Measurements from ENCODE around the gene EZR. TPM values are rescaled to one million over a fixed set of nuclear protein-coding genes. Genes with fewer than 3 reads are reported as not detected.

EZR gene
- polyA plus RNA-seq, 2 of the 4 experiments (the other 2 are of a cell fraction): 219 to 254 TPM

GRCh38 chr6:158805698-158806377 is 13.3 kb downstream of the EZR start:
- Histone ChIP-seq H3K4me3 (no peak overlapping the region), H3K9me3 (no peaks in the 10 kb centered on the region), H3K27ac (peak overlapping the region in 1 of 2 experiments; percentile 36; a peak in 4 of 6 replicates), H3K4me2 (peak overlapping the region; percentile 36; the same call in 2 of the 3 replicates), H3K4me1 (peaks cover 97% of the 10 kb centered on the region)
- TF ChIP-seq RARB (CRISPR knock-in tag; IDR thresholded peaks at IDR 0.05) (no peak), HOXA7 (CRISPR knock-in tag; IDR thresholded peaks at IDR 0.05) (peak; percentile 19), FOSB (CRISPR knock-in tag; IDR thresholded peaks at IDR 0.05) (peak; percentile 65; the same call in 1 of the 2 replicates), CHD2 (IDR thresholded peaks at IDR 0.05; ENCODE audit: low read length, partially characterized antibody) (no peak), ELK1 (IDR thresholded peaks at IDR 0.05; ENCODE audit: low read depth, low read length) (no peak), HMGXB4 (CRISPR knock-in tag; IDR thresholded peaks at IDR 0.05; ENCODE audit: borderline replicate concordance) (no peak), POLR2AphosphoS2 (conservative IDR thresholded peaks at IDR 0.05; ENCODE audit: low read length) (0 out of 2 replicates have a peak, but pooled peaks have one; percentile 52), HES2 (IDR thresholded peaks at IDR 0.05) (no peak), USF2 (IDR thresholded peaks at IDR 0.05) (no peak), ZNF302 (CRISPR knock-in tag; IDR thresholded peaks at IDR 0.05) (no peak), HEYL (CRISPR knock-in tag; IDR thresholded peaks at IDR 0.05) (no peak), NR3C1 (IDR thresholded peaks at IDR 0.05) (no peak), RCOR1 (IDR thresholded peaks at IDR 0.05; ENCODE audit: low read depth, low read length) (no peak), RFX5 (IDR thresholded peaks at IDR 0.05) (no peak)
- FAIRE-seq: no peak
- 65% methylated on average over 5 of the region's 5 CpGs for WGBS (ENCODE audit: missing lambda C conversion rate)
- 0 out of 6 replicates have a peak, but pooled peaks of 1 of the 2 experiments have one; percentile 3 for ATAC-seq
- CTCF ChIA-PET: interaction anchor here (0.6 kb wide), 1 partner anchor 99 kb away, joined by 3 read pairs; no protein-coding TSS in a partner anchor
- DNase-seq (ENCODE audit: low read depth in 1 of 2, low spot score in 1 of 2): no peak
- POLR2A ChIA-PET: no interaction called here

- no peaks in the 10 kb centered on the region for H3K9me3 ChIP-seq
- ChIA-PET CTCF (interaction anchor here (1.3 kb wide), 1 partner anchor 169 kb away, joined by 3 read pairs; no protein-coding TSS in a partner anchor), POLR2A (no interaction called here)
- no peak overlapping the region for H3K4me3 ChIP-seq
- FAIRE-seq (no peak), DNase-seq (ENCODE audit: low read depth in 1 of 2, low spot score in 1 of 2) (no peak), ATAC-seq (no peak)
- H3K27ac ChIP-seq: 0 out of 6 replicates have a peak overlapping the region, but pooled peaks of 1 of the 2 experiments have one; percentile 53
- H3K4me2 ChIP-seq: peak overlapping the region; percentile 41
- TF ChIP-seq CBX2 (IDR thresholded peaks at IDR 0.05; ENCODE audit: borderline replicate concordance, low read depth) (no peak), HOXA7 (CRISPR knock-in tag; IDR thresholded peaks at IDR 0.05) (0 out of 2 replicates have a peak, but pooled peaks have one; percentile 48)
- peaks cover 97% of the 10 kb centered on the region for H3K4me1 ChIP-seq
These were observed 15.0 kb downstream of the EZR start for GRCh38 chr6:158804207-158804606.

- ChIA-PET CTCF (interaction anchor here (0.7 to 1.3 kb wide), 2 partner anchors 11 to 169 kb away, joined by 3 read pairs; no protein-coding TSS in a partner anchor), POLR2A (interaction anchor here (0.5 kb wide), 1 partner anchor 84 kb away, joined by 3 read pairs; no protein-coding TSS in a partner anchor)
- ATAC-seq (no peak), DNase-seq (ENCODE audit: low read depth in 1 of 2, low spot score in 1 of 2) (no peak), FAIRE-seq (no peak)
- H3K4me1 ChIP-seq: peaks cover 97% of the 10 kb centered on the region
- TF ChIP-seq HEYL (CRISPR knock-in tag; IDR thresholded peaks at IDR 0.05): no peak
- peak; percentile 18; the same call in 1 of the 2 replicates for TF ChIP-seq HOXA7 (CRISPR knock-in tag; IDR thresholded peaks at IDR 0.05)
- peak; percentile 83 for TF ChIP-seq POLR2AphosphoS2 (conservative IDR thresholded peaks at IDR 0.05; ENCODE audit: low read length)
- TF ChIP-seq RNF2 (IDR thresholded peaks at IDR 0.05; ENCODE audit: borderline replicate concordance, low read depth): no peak
- TF ChIP-seq FOXS1 (CRISPR knock-in tag; IDR thresholded peaks at IDR 0.05): no peak
- no peak for TF ChIP-seq ELK1 (IDR thresholded peaks at IDR 0.05; ENCODE audit: low read depth, low read length)
- no peak for TF ChIP-seq POLR2A (IDR thresholded peaks at IDR 0.05; ENCODE audit: low read length)
- no peak for TF ChIP-seq ZFP36 (IDR thresholded peaks at IDR 0.05; ENCODE audit: borderline replicate concordance, partially characterized antibody)
- TF ChIP-seq NFE2L2 (conservative IDR thresholded peaks at IDR 0.05; ENCODE audit: low read length): no peak
- peak overlapping the region; percentile 41 for H3K4me2 ChIP-seq
- WGBS (ENCODE audit: missing lambda C conversion rate): 66% methylated on average over 5 of the region's 5 CpGs
- H3K9me3 ChIP-seq: no peaks in the 10 kb centered on the region
- no peak overlapping the region for H3K4me3 ChIP-seq
- H3K27ac ChIP-seq: peak overlapping the region in 1 of 2 experiments; percentile 53; a peak in 2 of 6 replicates
These were observed 15.4 kb downstream of the EZR start for GRCh38 chr6:158803733-158804143.

Measured in A549 (cell line).